Fibroblast of skin of right biceps (primary cell): Measurements from ENCODE around the gene ROBO1.

Experiments
- DNase-seq: peaks from one replicate; pipeline ENCODE4 v3.0.0-alpha.2; 2013

Gene ROBO1

GRCh38 chr3:79664455-79664854 lies 103.3 kb downstream of the ROBO1 start:
- no peak for DNase-seq

DNA sequence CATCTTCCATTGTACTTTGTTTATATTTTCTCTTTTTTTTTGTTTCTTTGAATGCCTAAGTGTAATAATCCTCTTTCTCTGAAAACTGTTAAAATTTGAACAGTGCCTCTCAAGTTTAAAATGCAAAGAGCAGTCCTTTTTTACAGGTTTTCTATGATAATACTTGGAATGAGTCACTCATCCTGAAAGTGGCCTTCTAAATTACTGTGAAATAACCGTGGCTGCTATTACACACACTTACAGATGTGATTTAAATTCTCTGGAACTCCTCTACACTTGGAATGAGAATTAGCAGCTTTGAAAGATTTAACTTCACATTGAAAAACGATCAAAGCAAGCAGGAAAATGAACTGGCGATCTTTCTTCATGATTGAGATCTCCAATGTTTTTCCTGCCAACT lies 105.9 kb downstream of the ROBO1 start:
- no peak for DNase-seq

GRCh38 chr3:79657076-79657475 lies 110.7 kb downstream of the ROBO1 start:
- no peak for DNase-seq

- no peak for DNase-seq
These were observed 113.8 kb downstream of the ROBO1 start for GRCh38 chr3:79654019-79654418.

DNA sequence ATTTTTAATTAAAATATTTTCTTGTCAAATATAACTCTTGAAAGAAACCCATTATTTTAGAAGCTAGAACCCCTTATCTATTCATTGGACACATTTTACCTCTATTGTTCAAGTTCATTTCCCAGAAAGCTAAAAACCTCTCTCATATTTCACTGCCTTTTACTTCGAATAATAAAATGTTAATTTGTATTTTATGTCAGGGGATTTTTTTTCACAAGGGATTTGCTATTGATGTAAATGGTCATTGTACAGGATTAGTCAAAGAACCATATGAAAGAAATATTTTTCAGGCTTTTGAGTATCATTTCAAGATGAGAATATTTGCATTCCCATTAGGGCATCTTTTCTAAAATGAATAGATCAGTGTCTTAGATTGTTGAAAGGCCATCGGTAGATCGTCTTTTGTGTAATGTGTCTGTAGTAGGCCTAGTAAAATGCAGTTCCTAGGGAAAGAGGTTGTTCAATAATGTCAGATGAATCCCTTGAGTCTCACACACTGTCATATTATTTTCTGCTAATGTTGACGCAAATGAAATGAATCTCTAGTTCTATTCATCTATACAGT lies 114.5 kb downstream of the ROBO1 start:
- no peak for DNase-seq

GRCh38 chr3:79651536-79652065 lies 116.2 kb downstream of the ROBO1 start:
- no peak for DNase-seq

- DNase-seq, result no peak
These were observed 127.9 kb downstream of the ROBO1 start for GRCh38 chr3:79639855-79640254.

- DNase-seq, result no peak
These were observed 131.4 kb downstream of the ROBO1 start for GRCh38 chr3:79636372-79636771.

DNA sequence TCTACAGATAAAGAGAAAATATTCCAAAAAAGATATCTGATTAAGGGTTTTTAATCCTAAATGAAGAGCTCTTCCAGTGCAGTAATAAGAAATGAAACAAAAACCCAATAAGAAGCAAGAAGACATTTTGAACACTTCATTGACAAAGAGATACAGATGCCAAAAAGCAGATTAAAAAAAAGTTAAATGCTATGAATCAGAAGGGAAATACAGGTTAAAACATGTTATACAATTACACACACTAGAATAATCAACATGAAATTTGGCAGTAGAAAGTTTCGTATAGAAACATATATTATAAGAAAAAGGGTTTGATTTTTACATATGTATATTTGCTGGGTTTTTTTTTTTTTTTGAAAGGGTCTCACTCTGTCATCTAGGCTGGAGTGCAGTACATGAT lies 135.0 kb downstream of the ROBO1 start:
- no peak for DNase-seq

GRCh38 chr3:79618883-79619282 lies 148.9 kb downstream of the ROBO1 start:
- DNase-seq, result no peak

DNA sequence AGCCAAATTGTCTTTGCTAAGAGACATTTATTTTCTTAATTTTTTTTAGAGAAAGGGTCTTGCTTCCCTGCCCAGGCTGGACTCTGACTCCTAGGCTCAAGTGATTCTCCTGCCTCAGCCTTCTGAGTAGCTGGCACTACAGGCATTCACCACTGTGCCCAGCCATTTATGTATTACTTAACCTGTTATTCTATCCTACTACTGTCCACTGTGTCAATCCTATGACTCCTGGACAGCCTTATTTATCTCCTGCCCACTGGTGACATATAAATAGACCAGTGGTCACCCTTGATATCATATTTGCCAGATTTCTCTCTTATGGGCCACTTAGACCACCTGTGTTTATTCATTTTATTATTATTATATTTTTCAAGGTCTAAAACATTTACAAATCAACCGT lies 161.4 kb downstream of the ROBO1 start:
- no peak for DNase-seq

DNA sequence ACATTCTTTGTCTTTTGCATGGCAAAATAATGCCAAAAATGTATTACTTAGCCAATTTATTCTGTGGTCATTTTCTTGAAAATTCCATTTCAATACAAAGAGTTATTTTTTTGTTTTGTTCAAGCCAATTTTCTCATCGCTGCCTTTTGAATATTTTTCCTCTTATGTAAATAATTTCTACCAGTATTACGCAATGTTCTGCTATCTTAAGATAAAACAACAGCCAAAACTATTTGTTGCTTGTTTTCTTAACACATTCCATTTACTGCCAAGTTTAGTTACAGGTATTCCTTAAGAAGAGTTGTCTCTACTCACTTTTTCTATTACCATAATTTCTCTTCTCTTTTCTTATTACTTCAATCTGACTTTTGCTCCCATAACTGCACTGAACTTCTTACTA lies 163.1 kb downstream of the ROBO1 start:
- DNase-seq, result peak; percentile 1

DNA sequence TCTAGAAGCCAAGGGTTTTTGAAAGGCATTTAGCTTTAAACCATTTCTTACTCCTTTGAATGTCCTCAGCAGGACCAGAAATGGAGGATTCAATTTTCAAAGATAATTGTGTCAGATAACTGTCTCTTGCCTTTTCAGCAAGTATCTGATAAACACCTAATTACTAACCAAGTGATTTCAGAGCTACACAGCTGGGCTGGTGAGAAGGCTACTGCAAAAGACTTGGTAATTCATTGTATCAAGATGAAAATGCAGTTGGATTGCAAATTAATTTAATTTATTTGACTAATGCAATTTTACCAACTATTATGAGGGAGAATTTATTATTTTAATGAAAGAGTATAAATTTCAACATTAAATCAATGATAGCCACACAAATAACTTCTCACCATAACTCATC lies 165.4 kb downstream of the ROBO1 start:
- no peak for DNase-seq

DNA sequence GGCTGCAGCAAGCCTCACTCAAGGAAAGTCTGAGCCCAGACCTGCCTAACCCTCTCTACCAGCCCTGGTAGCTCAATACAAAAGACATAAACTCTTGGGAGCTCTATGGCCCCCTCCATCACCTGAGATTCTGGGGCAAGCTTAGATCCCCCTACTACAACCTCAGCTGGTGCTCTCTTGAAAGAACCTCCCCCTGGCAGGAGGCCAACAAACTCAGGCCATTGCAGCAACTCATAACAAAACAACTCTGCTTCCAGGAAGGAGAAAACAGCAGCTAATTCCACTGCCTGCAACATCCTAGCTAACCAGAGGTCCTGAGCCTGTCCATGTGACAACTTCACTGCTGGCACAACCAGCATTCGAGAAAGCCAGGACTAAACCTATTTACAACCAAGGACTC lies 169.2 kb downstream of the ROBO1 start:
- DNase-seq, result peak; percentile 3

GRCh38 chr3:79597709-79598108 lies 170.1 kb downstream of the ROBO1 start:
- no peak for DNase-seq

GRCh38 chr3:79587150-79587549 lies 180.6 kb downstream of the ROBO1 start:
- no peak for DNase-seq

- DNase-seq, result no peak
These were observed 181.6 kb downstream of the ROBO1 start for GRCh38 chr3:79586232-79586631.

DNA sequence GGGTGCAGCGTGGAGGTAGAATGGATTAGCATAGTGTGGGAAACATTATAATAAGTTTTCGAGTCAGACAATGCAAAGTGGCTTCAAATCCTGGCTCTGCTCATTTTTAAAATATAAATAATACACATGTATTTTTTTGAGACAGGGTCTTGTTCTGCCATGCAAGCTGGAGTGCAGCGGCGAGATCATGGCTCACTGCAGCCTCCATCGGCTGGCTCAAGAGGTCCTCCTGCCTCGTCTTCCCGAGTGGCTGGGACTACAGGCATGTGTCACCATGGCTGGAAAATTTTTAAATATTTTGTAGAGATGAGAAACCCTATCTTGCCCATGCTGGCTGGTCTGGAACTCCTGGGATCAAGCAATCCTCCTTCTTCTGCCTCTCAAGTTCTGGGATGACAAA lies 194.9 kb downstream of the ROBO1 start:
- no peak for DNase-seq

GRCh38 chr3:79568938-79569337 lies 198.9 kb downstream of the ROBO1 start:
- no peak for DNase-seq

- DNase-seq, result no peak
These were observed 203.6 kb downstream of the ROBO1 start for GRCh38 chr3:79564192-79564591.

DNA sequence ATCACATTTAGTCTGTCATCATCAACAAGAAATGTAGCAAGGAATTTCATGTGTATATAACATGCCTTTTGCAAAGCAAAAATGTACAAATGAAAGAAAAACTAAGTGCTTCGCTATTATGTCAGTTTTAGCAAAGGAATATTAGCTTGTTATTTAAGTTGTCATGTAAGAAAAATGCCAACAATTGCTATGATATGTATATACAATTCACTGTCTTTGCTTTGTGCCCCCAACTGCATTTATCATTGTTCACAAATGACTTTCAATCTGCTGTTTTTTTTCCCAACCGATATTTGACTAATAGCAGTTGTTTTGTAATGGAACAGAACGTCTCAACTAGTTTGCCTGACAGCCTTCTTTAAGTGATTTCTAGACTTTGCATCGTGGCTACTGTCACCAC lies 207.1 kb downstream of the ROBO1 start:
- DNase-seq, result no peak

DNA sequence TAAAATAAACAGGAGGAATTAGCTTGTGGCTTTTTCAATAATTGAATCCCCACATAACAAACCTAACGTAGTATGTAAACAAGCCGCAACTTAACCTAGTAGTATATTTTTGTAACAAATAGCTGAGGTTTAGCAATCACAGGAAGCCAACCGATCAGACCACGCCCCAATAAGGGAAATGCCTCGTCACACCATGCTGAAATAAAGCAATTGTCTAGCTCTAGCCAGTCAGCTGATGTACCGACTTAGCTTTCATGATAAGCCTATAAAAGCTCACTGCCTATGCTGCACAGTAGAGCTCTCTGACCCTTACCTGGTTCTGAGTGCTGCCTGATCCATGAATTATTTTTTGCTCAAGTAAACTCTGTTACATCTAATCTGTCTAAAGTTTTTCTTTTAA lies 208.9 kb downstream of the ROBO1 start:
- no peak for DNase-seq

- no peak for DNase-seq
These were observed 212.1 kb downstream of the ROBO1 start for GRCh38 chr3:79555655-79556054.

- no peak for DNase-seq
These were observed 215.8 kb downstream of the ROBO1 start for GRCh38 chr3:79551997-79552396.

GRCh38 chr3:79551321-79551892 lies 216.4 kb downstream of the ROBO1 start:
- no peak for DNase-seq
